Thyroid gland (tissue), 4 donors: ENCODE measurements around the gene COL26A1. TPM values are rescaled to one million over a fixed set of nuclear protein-coding genes. Genes with fewer than 3 reads are reported as not detected.

ENCODE experiments used
- DNase-seq, 2 donors: peaks; one replicate each; pipeline ENCODE4 v3.0.0-alpha.2; 2019
- H3K27ac ChIP-seq, 3 donors: fragments of 200-600 bp; sonication (generic); 1 replicate in 2 of 3; 2 replicates in 1 of 3; pipeline ENCODE4 v1.5.1; 2016 to 2019; ENCODE audit warnings: mild to moderate bottlenecking in 1 of 3, moderate library complexity in 1 of 3
- H3K27me3 ChIP-seq: fragments of 200-600 bp; sonication (generic); one replicate; pipeline ENCODE4 v1.5.1; 2019
- H3K36me3 ChIP-seq, 2 donors: fragments of 200-600 bp; sonication (generic); one replicate each; pipeline ENCODE4 v1.5.1; 2016 to 2019
- H3K4me1 ChIP-seq, 2 donors: fragments of 200-600 bp; sonication (generic); one replicate each; pipeline ENCODE4 v1.5.1; 2017 to 2019
- H3K4me3 ChIP-seq, 3 donors: fragments of 200-600 bp; sonication (generic); replicated peaks in 1 of 3; 1 replicate in 2 of 3; 2 replicates in 1 of 3; pipeline ENCODE4 v1.5.1; 2016; ENCODE audit warnings: mild to moderate bottlenecking in 1 of 3
- H3K9me3 ChIP-seq: fragments of 200-600 bp; sonication (generic); one replicate; pipeline ENCODE4 v1.5.1; 2017
- POLR2A ChIP-seq, 2 donors: fragments of 450-650 bp; IDR thresholded peaks; one replicate each; pipeline ENCODE4 v1.6.1; 2017; ENCODE audit warnings: antibody characterized with exemption in 2 of 2, mild to moderate bottlenecking in 2 of 2, moderate library complexity in 1 of 2
- WGBS, 2 donors: methylation state at CpG; one replicate each; pipeline ENCODE4 v1.1.5; 2017; 5-methylcytosine and 5-hydroxymethylcytosine counted together
- intact Hi-C: fragments of 100-400 bp; cut with DNase I; formaldehyde crosslinking; loops from one replicate; pipeline ENCODE4 v1.15.1; 2023
- total RNA-seq, 4 donors: library from RNA; depleted of rRNA; stranded (reverse); fragments of >200 nt; gene quantifications; one replicate each; pipeline ENCODE4 v1.2.3, GENCODE V29; 2016
- TF ChIP-seq, protein P1 (sequence below), 6 experiments: fragments of 200-600 bp in 3 of 6; fragments of 450-650 bp in 3 of 6; sonication (generic) in 3 of 6; IDR thresholded peaks; one replicate each; pipeline ENCODE4 v1.5.1; 2016 to 2019; ENCODE audit warnings: antibody characterized with exemption in 6 of 6, mild to moderate bottlenecking in 2 of 6, inconsistent platforms in 1 of 6, moderate library complexity in 1 of 6

The COL26A1 gene
- total RNA-seq, 4 donors from 2014 or later = not detected

DNA sequence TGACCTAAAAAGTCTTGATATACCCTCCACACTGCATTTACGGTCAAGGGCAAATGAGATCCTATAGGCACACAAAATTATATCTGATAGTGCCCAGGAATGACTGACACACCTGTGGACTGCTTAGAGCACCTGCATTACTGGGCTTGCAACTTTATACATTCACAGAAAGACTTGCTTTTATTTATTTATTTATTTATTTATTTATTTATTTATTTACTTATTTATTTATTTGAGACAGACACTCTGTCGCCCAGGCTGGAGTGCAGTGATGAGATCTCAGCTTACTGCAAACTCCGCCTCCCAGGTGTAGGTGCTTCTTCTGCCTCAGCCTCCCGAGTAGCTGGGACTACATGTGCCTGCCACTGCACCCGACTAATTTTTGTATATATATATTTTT, 34.5 kb upstream of the COL26A1 start:
- H3K27ac ChIP-seq = no peak overlapping the region
- H3K27me3 ChIP-seq = no peaks in the 10 kb centered on the region
- WGBS, 2 donors = 90 to 93% methylated on average over 5 of the region's 5 CpGs

DNA sequence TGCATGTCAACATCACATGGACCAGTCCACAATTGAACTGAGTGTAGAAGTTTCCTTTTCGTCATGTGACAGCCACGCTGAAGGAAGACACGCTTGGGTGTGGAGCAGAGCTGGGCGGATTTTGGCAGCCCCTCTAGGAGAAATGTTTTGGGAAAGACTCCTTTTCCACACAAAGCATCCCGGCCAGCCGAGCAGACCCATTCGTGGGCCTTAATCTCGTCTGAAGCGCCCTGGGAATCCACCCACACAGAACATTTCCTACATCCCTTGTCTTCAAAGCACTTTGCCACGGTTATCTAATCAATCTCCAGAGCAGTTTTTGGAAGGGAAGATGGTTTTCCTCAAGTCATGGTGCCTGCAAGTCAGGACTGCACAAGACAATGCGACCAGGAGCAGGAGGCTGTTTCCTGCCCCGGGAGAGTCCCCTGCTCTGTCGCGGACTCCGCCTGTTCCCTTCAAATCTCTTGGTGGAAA, 32.6 kb upstream of the COL26A1 start:
- Histone ChIP-seq H3K36me3 (no peaks in the 10 kb centered on the region), H3K27ac (no peak overlapping the region), H3K9me3 (no peaks in the 10 kb centered on the region), H3K4me3 (no peak overlapping the region), H3K4me1 (no peaks in the 10 kb centered on the region), H3K27me3 (no peaks in the 10 kb centered on the region)
- DNase-seq = no peak
- 61 to 63% methylated on average over 15 of the region's 15 CpGs for WGBS, 2 donors
- intact Hi-C loops = no loop called here
- TF ChIP-seq POLR2A (IDR thresholded peaks at IDR 0.05) = no peak
- TF ChIP-seq, protein P1, sequence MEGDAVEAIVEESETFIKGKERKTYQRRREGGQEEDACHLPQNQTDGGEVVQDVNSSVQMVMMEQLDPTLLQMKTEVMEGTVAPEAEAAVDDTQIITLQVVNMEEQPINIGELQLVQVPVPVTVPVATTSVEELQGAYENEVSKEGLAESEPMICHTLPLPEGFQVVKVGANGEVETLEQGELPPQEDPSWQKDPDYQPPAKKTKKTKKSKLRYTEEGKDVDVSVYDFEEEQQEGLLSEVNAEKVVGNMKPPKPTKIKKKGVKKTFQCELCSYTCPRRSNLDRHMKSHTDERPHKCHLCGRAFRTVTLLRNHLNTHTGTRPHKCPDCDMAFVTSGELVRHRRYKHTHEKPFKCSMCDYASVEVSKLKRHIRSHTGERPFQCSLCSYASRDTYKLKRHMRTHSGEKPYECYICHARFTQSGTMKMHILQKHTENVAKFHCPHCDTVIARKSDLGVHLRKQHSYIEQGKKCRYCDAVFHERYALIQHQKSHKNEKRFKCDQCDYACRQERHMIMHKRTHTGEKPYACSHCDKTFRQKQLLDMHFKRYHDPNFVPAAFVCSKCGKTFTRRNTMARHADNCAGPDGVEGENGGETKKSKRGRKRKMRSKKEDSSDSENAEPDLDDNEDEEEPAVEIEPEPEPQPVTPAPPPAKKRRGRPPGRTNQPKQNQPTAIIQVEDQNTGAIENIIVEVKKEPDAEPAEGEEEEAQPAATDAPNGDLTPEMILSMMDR (IDR thresholded peaks at IDR 0.05) = no peak

More for the DNA sequence above, 34.5 kb upstream of the COL26A1 start:
- no peaks in the 10 kb centered on the region for H3K36me3 ChIP-seq
- intact Hi-C loops = no loop called here
- no peaks in the 10 kb centered on the region for H3K9me3 ChIP-seq
- DNase-seq = no peak
- TF ChIP-seq, protein P1 (IDR thresholded peaks at IDR 0.05) = no peak
- TF ChIP-seq POLR2A (IDR thresholded peaks at IDR 0.05) = no peak
- no peaks in the 10 kb centered on the region for H3K4me1 ChIP-seq
- no peak overlapping the region for H3K4me3 ChIP-seq

DNA sequence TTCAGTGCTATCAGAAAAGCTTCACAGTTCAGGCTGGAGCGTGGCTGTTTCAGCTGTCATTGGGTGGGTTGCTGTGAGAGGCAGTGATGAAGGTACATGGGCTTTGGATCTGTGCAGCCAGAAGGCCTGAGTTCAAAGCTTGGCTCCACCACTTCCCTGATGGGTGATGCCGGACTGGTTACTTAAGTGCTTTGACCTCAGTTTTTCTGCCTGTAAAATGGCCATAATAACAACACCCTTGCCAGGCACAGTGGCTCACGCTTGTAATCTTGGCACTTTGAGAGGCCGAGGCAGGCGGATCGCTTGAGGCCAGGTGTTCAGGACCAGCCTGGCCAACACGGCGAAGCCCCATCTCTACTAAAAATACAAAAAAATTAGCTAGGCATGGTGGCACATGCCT, 30.6 kb upstream of the COL26A1 start:
- TF ChIP-seq POLR2A (IDR thresholded peaks at IDR 0.05) = no peak
- TF ChIP-seq, protein P1 (IDR thresholded peaks at IDR 0.05) = no peak
- H3K9me3 ChIP-seq = no peaks in the 10 kb centered on the region
- no peaks in the 10 kb centered on the region for H3K27me3 ChIP-seq
- intact Hi-C loops = no loop called here
- H3K36me3 ChIP-seq = no peaks in the 10 kb centered on the region
- no peaks in the 10 kb centered on the region for H3K4me1 ChIP-seq
- DNase-seq = no peak
- WGBS, 2 donors = 96 to 98% methylated on average over 5 to 8 of the region's 8 CpGs
- H3K4me3 ChIP-seq = no peak overlapping the region
- H3K27ac ChIP-seq = no peak overlapping the region

DNA sequence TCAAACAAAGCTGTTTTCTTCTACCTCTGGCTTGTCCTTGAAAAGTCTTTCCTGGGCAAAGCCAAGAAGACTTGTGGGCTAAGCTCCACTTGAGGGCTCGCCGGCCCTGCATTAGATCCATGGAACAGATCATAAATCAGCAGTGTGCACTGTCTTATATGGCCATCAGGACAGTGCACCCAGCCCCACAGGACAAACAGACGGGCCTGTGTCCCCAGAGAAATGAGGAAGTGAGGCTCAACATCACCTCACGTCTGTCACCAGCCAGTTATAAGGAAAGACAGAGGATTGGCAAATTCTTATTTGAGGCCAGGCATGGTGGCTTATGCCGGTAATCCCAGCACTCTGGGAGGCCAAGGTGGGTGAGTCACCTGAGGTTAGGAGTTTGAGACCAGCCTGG, 28.8 kb upstream of the COL26A1 start:
- 73 to 78% methylated on average over 5 of the region's 5 CpGs for WGBS, 2 donors
- H3K4me1 ChIP-seq = no peaks in the 10 kb centered on the region
- intact Hi-C loops = no loop called here
- no peaks in the 10 kb centered on the region for H3K36me3 ChIP-seq
- H3K4me3 ChIP-seq = no peak overlapping the region
- TF ChIP-seq, protein P1 (IDR thresholded peaks at IDR 0.05) = no peak
- TF ChIP-seq POLR2A (IDR thresholded peaks at IDR 0.05) = no peak
- H3K9me3 ChIP-seq = no peaks in the 10 kb centered on the region
- no peak overlapping the region for H3K27ac ChIP-seq
- H3K27me3 ChIP-seq = no peaks in the 10 kb centered on the region
- no peak for DNase-seq

DNA sequence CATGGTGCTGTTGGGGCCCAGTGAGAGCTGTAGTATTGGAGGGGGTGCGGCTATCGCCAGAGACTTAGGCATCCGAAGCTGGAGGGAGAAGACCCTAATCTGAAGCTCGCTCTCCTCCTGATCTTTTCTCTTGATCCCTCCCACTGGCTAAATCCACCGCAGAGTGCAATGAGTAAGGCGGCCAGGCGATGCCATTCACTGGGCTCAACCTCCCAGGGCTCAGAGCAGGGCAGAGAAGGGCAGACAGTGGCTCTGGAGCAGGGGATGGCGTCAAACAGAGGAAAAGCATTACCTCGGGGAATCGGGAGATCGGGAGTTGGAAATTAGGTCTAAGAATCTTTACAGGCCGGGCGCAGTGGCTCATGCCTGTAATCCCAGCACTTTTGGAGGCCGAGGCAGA, 22.3 kb upstream of the COL26A1 start:
- 83 to 87% methylated on average over 14 of the region's 14 CpGs for WGBS, 2 donors
- Histone ChIP-seq H3K9me3 (no peaks in the 10 kb centered on the region), H3K27me3 (no peaks in the 10 kb centered on the region), H3K4me3 (no peak overlapping the region), H3K27ac (no peak overlapping the region), H3K36me3 (no peaks in the 10 kb centered on the region), H3K4me1 (no peaks in the 10 kb centered on the region)
- no peak for TF ChIP-seq POLR2A (IDR thresholded peaks at IDR 0.05)
- TF ChIP-seq, protein P1 (IDR thresholded peaks at IDR 0.05) = no peak
- intact Hi-C loops = no loop called here
- DNase-seq = no peak
